ELF-1 (cell line): ENCODE results near the gene STYXL2.

ENCODE experiments used
- DNase-seq: peaks from one replicate; pipeline ENCODE4 v3.0.0-alpha.2; 2016; ENCODE audit warnings: low read depth, low spot score

The STYXL2 gene

DNA sequence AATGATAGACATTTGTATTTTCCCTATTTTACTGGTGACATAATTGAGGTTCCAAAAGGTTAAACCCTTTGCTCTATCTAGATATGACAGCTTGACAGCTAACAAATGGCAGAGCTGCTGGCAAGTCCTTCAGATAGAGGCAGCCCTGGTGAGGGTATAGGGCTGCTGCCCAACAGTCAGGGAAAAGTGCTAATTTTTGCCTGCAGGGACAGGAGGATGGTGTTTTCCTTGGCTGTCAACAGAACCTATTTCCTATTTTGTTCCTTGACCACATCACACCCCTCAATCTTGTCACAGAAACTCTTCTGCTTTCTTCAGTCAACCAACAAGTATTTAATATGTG is 16.0 kb upstream of the STYXL2 start:
- no peak for DNase-seq

DNA sequence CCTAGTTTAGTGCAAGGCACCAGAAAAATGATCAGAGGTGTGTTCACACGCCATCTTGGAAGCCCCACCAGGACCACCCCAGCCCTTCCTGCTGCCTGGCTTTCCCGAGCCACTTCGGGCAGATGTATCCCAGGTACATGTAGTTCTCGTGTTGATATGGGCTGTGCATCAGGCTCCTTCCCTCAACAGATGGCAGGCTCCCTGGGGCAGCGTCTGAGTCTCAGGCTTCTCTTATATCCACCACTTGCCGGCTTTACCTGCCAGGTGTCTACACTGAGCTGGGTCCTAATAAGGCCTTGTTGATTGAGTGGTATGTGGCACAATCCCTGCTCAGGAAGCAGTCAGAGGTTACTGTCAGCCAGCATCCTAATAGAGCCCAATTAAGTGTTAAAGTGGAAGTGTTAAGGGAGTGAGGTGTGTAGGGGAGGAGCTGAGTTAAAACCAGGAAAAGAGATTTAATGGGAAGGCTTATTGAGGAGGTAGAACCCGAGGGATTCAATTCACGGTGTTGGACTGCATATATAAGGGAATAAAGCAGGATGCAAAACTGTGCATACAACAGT is 12.2 kb upstream of the STYXL2 start:
- no peak for DNase-seq

DNA sequence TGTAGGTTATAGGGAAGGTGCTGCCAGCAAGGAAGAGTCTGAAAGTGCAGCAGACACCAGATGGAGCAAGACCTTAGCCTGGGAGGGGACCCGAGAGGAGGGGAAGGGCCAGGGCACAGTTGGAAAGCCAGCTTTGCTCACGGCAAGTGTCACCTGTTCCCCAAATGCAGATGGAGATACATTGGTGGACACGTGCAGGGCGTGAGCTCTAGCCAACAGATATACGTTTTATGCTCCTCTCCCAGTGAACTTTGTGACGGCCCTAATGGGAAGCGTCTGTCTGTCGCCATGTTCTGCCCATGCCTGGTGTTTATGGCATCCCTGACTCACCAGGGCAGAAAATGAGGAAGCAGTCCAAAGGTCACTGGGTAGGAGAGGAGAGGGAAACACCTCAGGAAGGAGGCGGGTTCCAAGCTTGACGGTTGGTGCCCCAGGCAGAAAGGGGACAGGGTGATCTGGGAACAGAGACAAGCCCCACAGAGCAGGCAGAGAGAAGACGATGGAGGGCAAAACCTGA is 11.3 kb upstream of the STYXL2 start:
- peak; percentile 46 for DNase-seq

DNA sequence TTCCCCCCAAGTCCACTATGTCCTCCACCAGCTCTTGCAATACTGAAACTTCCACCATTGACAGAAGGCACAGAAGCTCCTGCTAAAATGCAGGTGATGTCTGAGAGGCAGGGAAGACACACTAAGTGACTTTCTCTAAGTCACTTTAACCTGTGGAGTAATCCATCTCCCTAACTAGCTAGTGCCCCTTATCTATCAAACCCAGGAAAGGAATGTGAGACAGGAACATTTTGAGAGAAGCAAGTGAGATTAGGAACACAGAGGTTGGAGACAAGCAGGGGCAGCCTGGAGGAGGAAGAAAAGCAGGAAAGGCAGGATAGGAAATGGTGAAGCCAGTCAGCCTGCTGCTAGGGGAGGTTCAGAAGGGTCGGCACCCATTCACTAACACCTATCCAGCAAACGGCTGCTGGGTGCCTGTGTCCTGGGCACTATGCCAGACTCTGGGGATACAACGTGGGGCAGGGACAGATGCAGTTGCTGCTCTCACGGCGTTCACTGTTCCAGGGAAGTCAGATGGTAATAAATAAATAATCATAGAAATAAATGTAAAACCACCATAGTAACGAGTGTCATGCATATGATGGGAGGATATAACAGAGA is 10.7 kb upstream of the STYXL2 start:
- no peak for DNase-seq

DNA sequence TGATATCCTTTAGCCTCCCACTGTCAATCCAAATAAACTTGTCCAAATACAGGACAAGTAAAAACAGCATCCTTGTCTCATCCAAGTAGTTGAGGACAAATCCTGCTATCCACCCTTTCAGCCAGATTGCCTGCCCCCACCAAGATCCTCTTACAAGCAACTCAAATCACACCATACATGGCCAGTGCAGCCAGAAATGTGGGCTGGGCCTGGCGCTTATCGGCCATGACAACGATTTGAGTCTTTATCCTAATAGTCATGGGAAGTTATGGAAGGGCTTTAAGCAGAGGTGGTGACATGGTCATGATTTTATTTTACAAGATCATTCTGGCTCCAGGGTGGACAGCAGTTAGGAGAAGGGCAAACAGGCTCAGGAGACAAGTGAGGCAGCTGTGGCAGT is 10.0 kb upstream of the STYXL2 start:
- DNase-seq: no peak

DNA sequence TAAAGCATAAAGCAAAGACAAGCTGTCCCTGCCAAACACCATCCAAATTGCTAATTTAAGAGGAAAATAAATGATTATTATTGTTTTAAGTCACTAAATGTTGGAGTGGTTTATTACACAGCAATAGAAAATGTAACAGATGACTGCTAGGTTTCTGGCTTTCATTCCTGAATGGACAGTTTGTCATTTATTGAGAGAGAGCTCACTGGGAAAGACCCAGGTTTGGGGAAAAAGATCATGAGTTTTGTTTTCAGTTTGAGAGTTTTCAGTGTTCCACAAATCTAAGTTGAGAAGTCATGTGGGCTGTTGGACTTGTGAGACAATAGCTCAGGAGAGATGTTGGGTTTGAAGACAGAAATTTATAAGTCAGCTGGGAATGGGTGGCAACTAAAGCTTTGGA is 9.1 kb upstream of the STYXL2 start:
- no peak for DNase-seq

DNA sequence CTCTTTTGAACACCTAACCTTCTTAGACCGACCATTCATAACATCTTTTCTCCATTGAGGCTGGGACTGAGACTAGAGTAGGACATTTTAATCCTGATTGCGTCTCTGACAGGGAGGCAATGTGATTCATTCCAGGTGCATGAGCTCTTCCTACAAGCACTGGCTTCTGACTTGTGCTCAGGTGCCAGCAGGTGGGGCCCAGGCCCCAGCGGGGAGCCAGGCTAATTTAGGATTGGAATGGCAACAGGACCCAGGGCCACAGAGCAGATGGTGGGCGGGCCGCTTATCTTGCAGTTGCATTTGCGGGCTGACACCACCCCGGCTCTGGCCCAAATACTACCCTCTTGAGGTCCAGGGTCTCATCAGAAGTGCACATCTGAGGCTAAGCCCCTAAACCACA is 7.8 kb upstream of the STYXL2 start:
- no peak for DNase-seq

DNA sequence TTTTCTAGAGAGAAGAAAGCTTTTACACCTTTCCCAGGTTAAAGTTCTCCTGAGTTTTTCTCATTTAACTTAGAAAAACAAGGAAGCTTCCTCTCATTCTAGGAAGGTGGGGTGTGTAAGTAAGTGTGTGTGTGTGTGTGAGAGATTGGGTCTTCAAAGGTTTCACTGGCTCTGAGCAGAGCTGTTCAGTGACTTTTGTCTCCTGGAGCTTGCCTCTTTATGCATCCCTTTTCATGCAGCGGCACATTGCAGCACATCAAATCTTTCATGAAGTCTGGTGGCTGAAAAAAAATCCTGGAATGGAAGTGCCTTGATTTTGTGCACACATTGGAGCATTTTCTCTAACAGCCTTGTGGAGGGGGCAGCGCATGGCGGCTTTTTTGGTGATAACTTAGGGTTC is 7.1 kb upstream of the STYXL2 start:
- DNase-seq: no peak

DNA sequence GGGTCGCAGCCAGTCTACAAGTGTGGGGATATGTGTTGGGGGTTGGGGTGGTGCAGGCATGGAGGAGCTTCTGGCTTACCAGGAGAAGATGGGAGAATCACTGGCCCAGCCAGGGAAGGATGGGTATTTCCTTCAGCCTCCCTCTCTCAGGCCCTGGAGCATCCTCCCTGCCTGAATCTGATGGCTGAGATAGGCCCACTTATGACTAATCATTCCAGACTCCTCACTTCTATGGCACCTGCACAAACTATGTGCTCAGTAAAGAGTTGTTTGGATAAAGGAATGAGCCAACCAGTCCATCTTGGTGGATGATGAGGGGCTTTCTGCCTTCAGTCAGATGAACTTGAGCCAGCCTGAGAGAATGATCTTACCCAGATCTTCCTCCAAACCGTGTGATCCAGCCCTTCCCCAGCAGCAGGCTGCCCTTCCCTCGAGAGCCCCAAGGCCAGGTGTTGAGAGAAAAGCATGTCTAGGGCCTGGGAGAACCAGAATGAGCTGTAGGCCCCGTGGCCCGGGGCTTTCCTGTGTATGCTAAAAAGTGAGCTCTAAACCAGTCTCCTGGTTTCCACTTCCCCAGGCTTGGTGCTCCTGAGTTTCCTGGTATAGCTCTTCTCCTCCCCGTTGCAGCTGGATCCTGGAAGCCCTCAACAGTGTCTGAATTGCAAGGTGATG is 5.0 kb upstream of the STYXL2 start:
- peak; percentile 58 for DNase-seq

DNA sequence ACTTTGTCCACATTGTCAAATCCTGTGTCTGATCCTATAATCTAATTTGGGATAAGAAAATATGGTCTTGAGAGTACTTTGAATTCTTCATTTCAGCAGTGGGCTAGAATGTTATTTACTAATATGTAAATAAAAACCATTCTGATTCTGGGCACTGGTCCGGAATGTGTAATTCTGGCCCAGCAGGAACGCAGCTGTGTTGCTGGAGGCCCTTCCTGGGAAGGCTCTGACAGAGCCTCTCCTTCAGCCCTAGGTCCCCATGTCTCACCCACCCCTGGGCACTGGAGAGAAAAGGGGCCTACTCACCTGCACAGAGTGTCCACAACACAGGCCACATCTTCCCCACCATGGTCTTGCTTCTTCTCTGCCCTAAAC is 3.9 kb upstream of the STYXL2 start:
- DNase-seq: no peak

DNA sequence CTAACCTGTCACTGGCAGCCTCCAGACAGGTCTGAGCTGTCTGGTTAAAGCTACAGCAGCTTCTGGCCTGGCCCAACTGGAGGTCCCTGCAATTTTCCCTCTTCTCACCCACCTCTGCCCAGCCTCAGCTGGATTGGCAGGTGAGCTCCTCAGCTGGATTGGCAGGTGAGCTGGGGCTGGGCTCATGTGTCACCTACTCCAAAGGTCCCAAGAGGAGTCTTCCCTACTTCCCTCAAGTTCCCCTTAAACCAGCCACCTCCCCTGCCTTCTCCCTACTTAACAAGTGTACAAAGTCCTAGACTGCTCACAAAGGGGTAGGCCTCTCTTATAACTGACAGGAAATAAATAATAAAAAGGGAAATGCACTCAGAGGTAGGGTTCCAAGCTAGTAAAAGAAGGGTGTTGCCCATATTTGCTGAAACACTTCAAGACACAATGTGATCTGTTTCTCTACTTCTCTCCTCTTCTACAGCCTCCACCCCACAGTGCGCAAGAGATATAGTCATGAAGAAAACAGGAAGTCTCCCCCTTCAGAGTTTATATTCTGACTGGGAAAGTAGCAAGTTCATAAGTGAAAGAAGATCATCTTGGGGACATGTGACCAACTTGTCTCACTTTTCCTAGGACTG is 3.4 kb upstream of the STYXL2 start, which contains the start of gene GPA33:
Gene GPA33, minus strand, starts transcription at position 64 of the 629 bp plus-strand sequence. CDS start 90 bp downstream, outside the sequence.
- DNase-seq: no peak

DNA sequence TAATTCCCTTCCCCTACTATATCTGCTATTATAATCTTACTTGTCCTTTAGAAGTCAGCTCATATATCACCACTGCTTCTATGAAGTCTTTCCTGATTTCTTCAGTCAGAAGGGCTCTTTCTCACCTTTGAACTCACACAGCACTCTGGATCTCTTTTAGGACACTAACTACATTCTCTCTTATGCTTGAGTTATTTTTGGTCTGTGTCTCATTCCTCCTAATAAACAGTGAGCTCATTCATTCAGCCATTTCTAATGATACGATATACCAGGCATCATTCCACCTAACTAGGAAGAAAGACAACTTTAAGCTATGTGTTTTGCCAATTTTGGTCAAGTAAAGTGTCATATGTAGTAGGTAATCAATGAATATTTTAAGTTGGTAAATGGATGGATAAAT is 1.2 kb upstream of the STYXL2 start:
- DNase-seq: no peak

DNA sequence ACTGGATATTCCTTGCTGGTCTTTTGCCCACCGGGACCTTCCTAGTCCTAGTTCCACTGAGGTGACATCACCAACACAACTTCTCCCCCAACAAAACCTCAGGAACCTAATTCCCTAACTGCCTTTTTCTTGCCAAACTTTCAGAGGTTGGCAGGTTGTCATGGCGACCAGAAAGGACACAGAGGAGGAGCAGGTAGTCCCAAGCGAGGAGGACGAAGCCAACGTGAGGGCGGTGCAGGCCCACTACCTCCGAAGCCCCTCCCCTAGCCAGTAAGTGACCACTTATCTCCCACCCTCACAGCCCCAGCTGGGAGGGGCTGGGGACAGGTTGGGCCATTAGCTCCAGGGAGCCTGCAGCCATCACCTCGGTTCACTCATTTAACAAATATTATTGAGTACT is 815 bp downstream of the STYXL2 start:
- no peak for DNase-seq

DNA sequence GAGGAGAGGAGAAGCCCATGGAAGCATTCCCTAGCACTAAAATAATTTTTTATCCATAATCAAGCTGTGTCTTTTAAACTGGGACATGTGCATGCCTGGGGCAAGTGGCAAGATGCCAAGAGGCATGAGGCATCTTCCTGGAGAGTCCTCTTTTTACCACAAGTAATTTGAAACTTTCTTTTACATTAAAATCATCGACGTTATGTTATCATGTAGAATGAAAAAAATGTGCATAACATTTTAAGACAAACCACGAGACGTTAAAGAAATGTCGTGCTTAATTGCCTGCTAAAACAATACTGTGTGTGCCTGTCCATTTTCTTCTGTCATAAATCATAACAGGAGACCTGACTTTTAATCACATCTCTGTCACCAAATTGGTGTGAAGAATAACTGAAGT is 1.5 kb downstream of the STYXL2 start:
- DNase-seq: no peak

DNA sequence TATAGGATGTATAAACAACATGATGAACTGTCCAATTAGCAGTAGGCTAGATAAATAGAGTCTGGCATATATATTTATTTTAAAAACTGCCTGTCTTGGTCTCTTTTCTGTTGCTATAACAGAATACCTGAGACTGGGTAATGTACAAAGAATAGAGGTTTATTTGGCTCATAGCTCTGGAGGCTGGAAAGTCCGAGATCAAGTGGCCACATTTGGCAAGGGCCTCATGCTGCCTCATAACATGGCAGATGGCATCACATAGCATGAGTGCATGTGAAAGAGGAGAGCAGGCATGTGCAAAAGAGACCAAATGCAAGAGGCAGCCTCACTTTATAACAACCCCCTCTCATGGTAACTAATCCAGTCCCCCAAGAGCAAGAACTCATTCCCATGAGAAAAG is 6.0 kb downstream of the STYXL2 start:
- no peak for DNase-seq

DNA sequence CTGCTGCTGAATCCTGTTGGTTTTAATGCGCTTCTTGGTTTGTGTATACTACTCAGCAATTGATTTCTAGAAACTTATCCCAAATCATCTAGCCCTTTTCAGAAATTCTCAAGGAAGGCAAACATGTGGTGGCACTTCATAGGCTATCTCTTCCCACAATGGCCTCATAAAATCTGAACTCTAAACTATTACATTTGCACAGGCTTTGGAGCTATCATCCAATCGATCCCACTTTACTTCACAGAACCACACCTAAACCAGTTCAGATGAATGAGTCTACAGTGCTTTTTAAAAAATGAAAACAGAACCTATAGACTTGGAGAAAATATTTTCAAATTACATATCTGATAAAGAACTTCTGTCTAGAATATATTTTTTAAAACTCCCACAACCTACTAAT is 6.9 kb downstream of the STYXL2 start:
- no peak for DNase-seq

DNA sequence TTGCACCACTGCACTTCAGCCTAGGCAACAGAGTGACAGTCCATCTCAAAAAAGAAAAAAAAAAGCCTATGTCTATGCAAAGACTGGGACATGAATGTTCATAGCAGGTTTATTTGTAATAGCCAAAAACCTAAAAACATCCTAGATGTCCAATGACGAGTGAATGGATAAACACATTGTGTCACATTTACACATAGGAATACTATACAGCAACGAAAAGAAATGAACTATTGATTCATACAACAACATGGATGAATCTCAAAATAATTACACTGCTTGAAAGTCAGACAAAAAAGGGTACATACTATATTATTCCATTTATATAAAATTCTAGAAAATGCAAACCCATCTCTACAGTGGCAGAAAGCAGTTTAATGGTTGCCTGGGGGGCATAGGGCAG is 7.9 kb downstream of the STYXL2 start:
- no peak for DNase-seq

DNA sequence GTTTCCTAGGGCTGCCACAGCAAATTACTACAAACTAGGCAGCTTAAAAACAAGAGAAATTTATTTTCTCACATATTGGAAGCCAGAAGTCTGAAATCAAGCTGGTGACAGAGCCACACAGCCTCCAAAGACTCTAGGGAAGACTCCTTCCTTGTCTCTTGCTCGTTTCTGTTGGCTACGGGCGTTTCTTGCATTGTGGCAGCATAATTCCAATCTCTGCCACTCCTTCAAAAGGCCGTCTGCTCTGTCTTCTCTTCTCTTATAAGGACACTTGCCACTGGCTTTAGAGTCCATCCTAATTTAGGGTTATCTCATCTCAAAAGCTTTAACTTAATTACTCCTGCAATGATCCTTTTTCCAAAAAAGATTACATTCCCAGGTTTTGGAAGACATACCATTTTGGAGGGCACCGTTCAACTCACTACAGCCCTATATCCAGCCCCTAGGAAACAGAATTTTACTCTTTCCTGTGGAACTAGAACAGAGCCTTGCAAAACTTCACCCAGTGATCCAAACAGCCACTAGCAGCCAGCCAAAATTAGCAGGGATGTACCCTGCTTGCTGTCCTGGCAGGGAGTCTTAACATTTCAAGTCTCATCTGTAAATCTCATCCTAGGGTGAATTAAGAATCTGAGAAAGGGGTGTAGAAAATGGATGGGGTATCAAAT is 9.2 kb downstream of the STYXL2 start:
- no peak for DNase-seq

DNA sequence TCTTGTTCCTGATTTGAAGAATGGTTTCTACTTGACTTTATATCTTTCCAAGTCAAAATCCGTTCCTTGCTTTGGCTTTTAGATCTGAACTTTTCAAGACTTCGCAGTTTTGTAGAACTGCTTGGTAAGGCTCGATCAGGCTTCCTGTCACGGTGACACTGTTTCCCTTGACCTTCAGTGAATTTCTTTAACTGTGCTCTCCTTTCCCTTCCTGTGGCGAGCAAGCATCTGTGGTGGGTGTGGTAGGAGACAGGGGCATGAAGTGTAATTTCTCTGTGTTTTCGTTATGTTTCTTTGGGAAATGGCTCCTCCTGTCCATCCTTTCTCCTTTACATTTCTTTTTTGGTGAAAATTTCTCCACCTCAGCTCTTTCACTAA is 10.4 kb downstream of the STYXL2 start:
- no peak for DNase-seq

DNA sequence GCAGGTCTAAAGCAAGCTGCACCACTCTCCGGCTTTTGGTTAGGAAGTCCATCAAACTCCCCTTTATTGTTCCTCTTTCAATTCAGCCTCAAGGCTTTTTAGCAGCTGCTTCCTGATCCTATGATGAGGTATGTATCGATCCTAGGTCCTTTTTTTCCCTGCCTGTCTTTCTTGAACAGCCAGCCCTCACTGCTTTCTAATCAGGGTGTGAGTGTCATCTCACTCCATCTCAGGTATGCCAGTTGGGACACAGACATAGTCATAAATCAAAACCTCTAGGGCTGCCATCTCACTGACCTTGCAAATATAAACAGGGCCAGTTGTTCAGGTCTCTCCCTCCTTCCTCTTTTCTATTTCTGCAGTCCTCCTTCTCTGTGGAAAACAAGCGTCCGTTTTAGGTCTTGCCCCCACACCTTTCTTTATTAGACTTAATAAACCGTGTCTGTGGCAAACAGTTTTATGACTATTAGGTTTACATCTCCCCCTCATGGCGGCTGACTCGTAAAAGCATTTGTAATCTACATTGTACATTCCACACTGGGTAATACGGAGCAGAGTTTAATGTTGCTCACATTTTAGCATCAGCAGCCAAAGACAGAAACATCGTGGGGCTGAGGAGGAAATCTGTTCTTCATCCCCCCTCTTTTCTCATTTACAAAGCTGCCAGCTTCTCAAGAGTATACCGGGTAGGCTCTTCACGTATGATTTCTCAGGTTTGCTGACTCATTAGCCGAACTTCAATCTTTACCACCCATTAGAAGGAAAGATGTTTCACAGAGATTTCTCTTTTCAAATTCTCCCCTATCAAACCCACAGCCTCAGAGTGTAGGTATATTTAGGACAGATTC is 11.6 kb downstream of the STYXL2 start:
- no peak for DNase-seq

DNA sequence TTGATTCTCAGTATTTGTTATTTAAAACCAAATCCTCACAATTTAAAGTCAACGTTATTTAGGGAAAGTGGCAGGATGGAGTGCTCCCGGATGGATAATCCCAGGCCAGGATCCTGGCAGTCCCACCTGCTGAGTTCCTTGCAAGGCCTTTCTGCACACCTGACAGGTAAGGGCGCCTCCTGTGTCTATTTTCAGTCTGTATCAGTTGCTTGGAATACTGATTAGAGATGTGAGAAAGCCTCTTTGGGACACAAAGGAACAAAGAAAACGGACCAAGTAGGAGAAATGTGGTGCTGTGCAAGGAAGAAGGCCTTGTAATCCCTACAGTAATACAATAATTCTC is 12.2 kb downstream of the STYXL2 start:
- DNase-seq: no peak

DNA sequence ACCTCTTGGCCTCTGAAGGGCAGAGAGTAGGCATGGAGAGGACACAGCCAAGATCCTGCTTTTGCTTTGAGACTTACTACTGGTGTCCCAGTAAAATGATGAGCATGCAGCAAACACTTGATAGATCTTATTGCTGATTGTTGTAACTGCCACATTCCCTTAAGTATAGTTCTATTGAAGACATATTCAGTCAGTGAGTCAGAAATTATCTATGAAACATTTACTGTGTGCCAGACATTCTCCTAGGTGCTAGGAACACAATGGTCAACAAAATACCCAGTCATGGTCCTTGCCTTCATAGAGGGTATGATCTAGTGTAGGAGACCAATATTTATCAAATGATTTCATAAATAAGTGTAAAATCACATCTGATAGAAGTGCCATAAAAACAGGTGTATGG is 13.6 kb downstream of the STYXL2 start:
- no peak for DNase-seq
